H1 (cell line): ENCODE data around the gene PLTP. TPM values are rescaled to one million over a fixed set of nuclear protein-coding genes. Genes with fewer than 3 reads are reported as not detected.

Experiments
- GABPA ChIP-seq: IDR thresholded peaks from 2 replicates; pipeline ENCODE4 v1.6.1; 2011; ENCODE audit warnings: mild to moderate bottlenecking, low read length, moderate library complexity, borderline replicate concordance; ENCODE audit not compliant: insufficient read depth
- HDAC2 ChIP-seq, 2 experiments: fragments of 300-600 bp in 1 of 2; sonication (generic) in 1 of 2; IDR thresholded peaks; 2 replicates each; pipeline ENCODE4 v1.6.1; 2011 to 2012; ENCODE audit warnings: low read depth in 2 of 2, low read length in 2 of 2, mild to moderate bottlenecking in 2 of 2, moderate library complexity in 2 of 2, borderline replicate concordance in 1 of 2, inconsistent platforms in 1 of 2
- RXRA ChIP-seq: IDR thresholded peaks from 2 replicates; pipeline ENCODE4 v1.6.1; 2011; ENCODE audit warnings: low read depth, mild to moderate bottlenecking, low read length, moderate library complexity; ENCODE audit not compliant: insufficient read depth
- polyA plus RNA-seq, 7 experiments: library from polyadenylated mRNA; depleted of rRNA in 3 of 7; stranded (reverse) in 5 of 7; unstranded in 2 of 7; fragments of >200 nt in 5 of 7; fragments of 200-250 nt in 2 of 7; gene quantifications; 1 replicate in 5 of 7; 2 replicates in 1 of 7; 4 replicates in 1 of 7; pipeline versions ENCODE4 v1.2.1 to v1.2.3, GENCODE V29; 2011 to 2013; ENCODE audit warnings: missing spikeins in 2 of 7, mixed read lengths in 2 of 7
- total RNA-seq: library from RNA; stranded (reverse); fragmentation: NEBNext Ultra II Directional; extraction: Animal tissue kit (Norgen Biotek cat#: 25700); gene quantifications from 2 replicates; pipeline ENCODE4 v1.2.1, GENCODE V29; 2021

Gene PLTP
- total and polyA plus RNA-seq, 2 of the 8 experiments (the other 6 are each of a cell fraction or from before 2014, with no cell fraction given) = 120 to 194 TPM

- TF ChIP-seq GABPA (no peak), HDAC2 (IDR thresholded peaks at IDR 0.05; ENCODE audit: borderline replicate concordance in 1 of 2, low read depth in 2 of 2, low read length in 2 of 2) (no peak), RXRA (no peak)
Measured at GRCh38 chr20:45896641-45897161, 15.3 kb downstream of the PLTP start (continued).
